Bronchial epithelial cell (primary cell): Measurements from ENCODE around the gene SERPINE3. TPM values are rescaled to one million over a fixed set of nuclear protein-coding genes. Genes with fewer than 3 reads are reported as not detected.

Experiments used
- DNase-seq: peaks from one replicate; pipeline ENCODE4 v3.0.0-alpha.2; 2010; ENCODE audit warnings: low read depth
- FAIRE-seq: peaks from 2 replicates; lab custom pipeline; 2011; peaks lifted over from hg19 to GRCh38; lab: Jason Lieb, UNC
- H3K27me3 ChIP-seq: 2 replicates; pipeline ENCODE4 v1.5.1; 2011; ENCODE audit warnings: low read length; ENCODE audit not compliant: control insufficient read depth, insufficient read depth
- H3K36me3 ChIP-seq: 2 replicates; pipeline ENCODE4 v1.5.1; 2011; ENCODE audit warnings: low read length; ENCODE audit not compliant: control insufficient read depth, insufficient read depth
- H3K4me3 ChIP-seq: 2 replicates; pipeline ENCODE4 v1.5.1; 2011; ENCODE audit warnings: mild to moderate bottlenecking, low read depth, low read length, control low read depth
- CTCF ChIP-seq: IDR thresholded peaks from 2 replicates; pipeline ENCODE4 v1.5.1; 2011; ENCODE audit warnings: mild to moderate bottlenecking, moderate library complexity, low read length, control low read depth, inconsistent platforms; ENCODE audit not compliant: insufficient read depth, severe bottlenecking
- total RNA-seq: library from RNA; depleted of rRNA; stranded (reverse); fragments of >200 nt; gene quantifications from 2 replicates; pipeline ENCODE4 v1.2.1, GENCODE V29; 2014

The SERPINE3 gene
- not detected in 2 replicates for total RNA-seq

GRCh38 chr13:51339354-51339753 is at the start of gene SERPINE3:
SERPINE3 (plus strand) TSS chr13:51339691; CDS start chr13:51341092, 1,401 bp downstream.
- no peaks in the 10 kb centered on the region for H3K27me3 ChIP-seq
- TF ChIP-seq CTCF = no peak
- no peaks in the 10 kb centered on the region for H3K36me3 ChIP-seq
- no peak within 1 kb of the TSS for H3K4me3 ChIP-seq
- DNase-seq = no peak
- FAIRE-seq = no peak

GRCh38 chr13:51291341-51291740 is 48.1 kb upstream of the SERPINE3 start:
- DNase-seq (peak; percentile 51), FAIRE-seq (no peak)
- Histone ChIP-seq H3K36me3 (no peaks in the 10 kb centered on the region), H3K27me3 (no peaks in the 10 kb centered on the region), H3K4me3 (no peak overlapping the region)
- no peak for TF ChIP-seq CTCF

GRCh38 chr13:51292000-51292565 is 47.4 kb upstream of the SERPINE3 start:
- Histone ChIP-seq H3K36me3 (no peaks in the 10 kb centered on the region), H3K4me3 (no peak overlapping the region), H3K27me3 (no peaks in the 10 kb centered on the region)
- FAIRE-seq (no peak), DNase-seq (peak; percentile 10)
- no peak for TF ChIP-seq CTCF

- no peak for FAIRE-seq
- no peak for TF ChIP-seq CTCF
- no peak for DNase-seq
These were observed 41.9 kb upstream of the SERPINE3 start for GRCh38 chr13:51297556-51297955.

GRCh38 chr13:51298812-51299211 is 40.7 kb upstream of the SERPINE3 start:
- Histone ChIP-seq H3K27me3 (no peaks in the 10 kb centered on the region), H3K36me3 (no peaks in the 10 kb centered on the region), H3K4me3 (no peak overlapping the region)
- no peak for TF ChIP-seq CTCF
- no peak for FAIRE-seq
- no peak for DNase-seq

More at GRCh38 chr13:51297556-51297955, 41.9 kb upstream of the SERPINE3 start:
- H3K4me3 ChIP-seq = no peak overlapping the region
- H3K36me3 ChIP-seq = no peaks in the 10 kb centered on the region
- H3K27me3 ChIP-seq = no peaks in the 10 kb centered on the region

- no peaks in the 10 kb centered on the region for H3K36me3 ChIP-seq
- H3K4me3 ChIP-seq = no peak overlapping the region
- no peak for DNase-seq
- no peaks in the 10 kb centered on the region for H3K27me3 ChIP-seq
- TF ChIP-seq CTCF = no peak
- FAIRE-seq = no peak
These were observed 36.4 kb upstream of the SERPINE3 start for GRCh38 chr13:51303063-51303552.
